Thyroid gland (tissue), 4 donors: ENCODE measurements around the gene HOXD3.

Experiments
- CTCF ChIP-seq, 6 experiments: fragments of 200-600 bp in 3 of 6; fragments of 450-650 bp in 3 of 6; sonication (generic) in 3 of 6; IDR thresholded peaks; one replicate each; pipeline ENCODE4 v1.5.1; 2016 to 2019; ENCODE audit warnings: antibody characterized with exemption in 6 of 6, mild to moderate bottlenecking in 2 of 6, inconsistent platforms in 1 of 6, moderate library complexity in 1 of 6
- POLR2A ChIP-seq, 2 donors: fragments of 450-650 bp; IDR thresholded peaks; one replicate each; pipeline ENCODE4 v1.6.1; 2017; ENCODE audit warnings: antibody characterized with exemption in 2 of 2, mild to moderate bottlenecking in 2 of 2, moderate library complexity in 1 of 2

GRCh38 chr2:176156301-176156806 lies 753 bp upstream of the HOXD3 start:
- TF ChIP-seq CTCF (IDR thresholded peaks at IDR 0.05) (no peak), POLR2A (IDR thresholded peaks at IDR 0.05) (no peak)
